HEK293 (cell line): ENCODE measurements around the gene SRD5A1.

Experiments used
- CTCF ChIP-seq: fragments of 450-650 bp; formaldehyde crosslinking; IDR thresholded peaks from 2 replicates; pipeline ENCODE4 v1.5.1; 2016; ENCODE audit warnings: missing biosample characterization, missing genetic modification characterization
- INSM2 ChIP-seq: fragments of 450-650 bp; formaldehyde crosslinking; IDR thresholded peaks from 2 replicates; pipeline ENCODE4 v1.5.1; 2016; ENCODE audit warnings: missing biosample characterization, missing genetic modification characterization
- MYNN ChIP-seq: fragments of 450-650 bp; formaldehyde crosslinking; IDR thresholded peaks from 2 replicates; pipeline ENCODE4 v1.5.1; 2016; ENCODE audit warnings: missing biosample characterization, missing genetic modification characterization, borderline replicate concordance
- REST ChIP-seq: fragments of 450-650 bp; formaldehyde crosslinking; IDR thresholded peaks from 2 replicates; pipeline ENCODE4 v1.5.1; 2016; ENCODE audit warnings: missing biosample characterization, missing genetic modification characterization
- SETDB1 ChIP-seq: IDR thresholded peaks from one replicate; pipeline ENCODE4 v1.6.1; 2017; ENCODE audit warnings: mild to moderate bottlenecking, low read length, moderate library complexity, mixed read lengths; ENCODE audit not compliant: insufficient read length
- ZBTB26 ChIP-seq: fragments of 450-650 bp; formaldehyde crosslinking; optimal IDR thresholded peaks from 2 replicates; pipeline ENCODE3; 2016; ENCODE audit warnings: missing biosample characterization, mild to moderate bottlenecking, missing genetic modification characterization
- ZEB2 ChIP-seq: fragments of 450-650 bp; formaldehyde crosslinking; IDR thresholded peaks from 2 replicates; pipeline ENCODE4 v1.5.1; 2016; ENCODE audit warnings: missing biosample characterization, missing genetic modification characterization
- ZNF16 ChIP-seq: fragments of 450-650 bp; formaldehyde crosslinking; IDR thresholded peaks from 2 replicates; pipeline ENCODE4 v1.5.1; 2016; ENCODE audit warnings: low read depth, missing biosample characterization, missing genetic modification characterization
- ZNF398 ChIP-seq: fragments of 450-650 bp; formaldehyde crosslinking; IDR thresholded peaks from 2 replicates; pipeline ENCODE4 v1.5.1; 2017; ENCODE audit warnings: missing biosample characterization, missing genetic modification characterization
- ZNF629 ChIP-seq: fragments of 450-650 bp; formaldehyde crosslinking; IDR thresholded peaks from 2 replicates; pipeline ENCODE4 v1.5.1; 2017; ENCODE audit warnings: missing biosample characterization, missing genetic modification characterization
- ZNF645 ChIP-seq: fragments of 450-650 bp; formaldehyde crosslinking; IDR thresholded peaks from 2 replicates; pipeline ENCODE4; 2016; ENCODE audit warnings: missing biosample characterization, missing genetic modification characterization
- ZNF701 ChIP-seq: fragments of 450-650 bp; formaldehyde crosslinking; IDR thresholded peaks from 2 replicates; pipeline ENCODE4 v1.5.1; 2016; ENCODE audit warnings: missing biosample characterization, missing genetic modification characterization
- ZNF707 ChIP-seq: fragments of 450-650 bp; formaldehyde crosslinking; IDR thresholded peaks from 2 replicates; pipeline ENCODE4 v1.5.1; 2016; ENCODE audit warnings: missing biosample characterization, missing genetic modification characterization

- TF ChIP-seq ZNF707 (no peak; the same call in 1 of the 2 replicates), ZBTB26 (tag by site-specific recombination) (no peak), CTCF (tag by site-specific recombination) (no peak), ZNF645 (tag by site-specific recombination) (no peak), ZNF16 (tag by site-specific recombination) (no peak; the same call in 1 of the 2 replicates), REST (tag by site-specific recombination) (no peak), SETDB1 (no peak), ZEB2 (tag by site-specific recombination) (no peak), INSM2 (tag by site-specific recombination) (no peak), MYNN (no peak), ZNF629 (tag by site-specific recombination) (no peak), ZNF701 (tag by site-specific recombination) (no peak), ZNF398 (tag by site-specific recombination) (no peak)
Observed at GRCh38 chr5:6681682-6682081, 48.4 kb downstream of the SRD5A1 start.
